NCI-H187 treated with DMSO at 0.1 percent for 48 hours (cell line): ENCODE measurements around the gene PDLIM1.

Experiments
- DNase-seq: peaks from one replicate; lab custom pipeline; 2025; lab: John Stamatoyannopoulos, UW

Gene PDLIM1

GRCh38 chr10:95263864-95264226 lies 27.0 kb downstream of the PDLIM1 start:
- no peak for DNase-seq

DNA sequence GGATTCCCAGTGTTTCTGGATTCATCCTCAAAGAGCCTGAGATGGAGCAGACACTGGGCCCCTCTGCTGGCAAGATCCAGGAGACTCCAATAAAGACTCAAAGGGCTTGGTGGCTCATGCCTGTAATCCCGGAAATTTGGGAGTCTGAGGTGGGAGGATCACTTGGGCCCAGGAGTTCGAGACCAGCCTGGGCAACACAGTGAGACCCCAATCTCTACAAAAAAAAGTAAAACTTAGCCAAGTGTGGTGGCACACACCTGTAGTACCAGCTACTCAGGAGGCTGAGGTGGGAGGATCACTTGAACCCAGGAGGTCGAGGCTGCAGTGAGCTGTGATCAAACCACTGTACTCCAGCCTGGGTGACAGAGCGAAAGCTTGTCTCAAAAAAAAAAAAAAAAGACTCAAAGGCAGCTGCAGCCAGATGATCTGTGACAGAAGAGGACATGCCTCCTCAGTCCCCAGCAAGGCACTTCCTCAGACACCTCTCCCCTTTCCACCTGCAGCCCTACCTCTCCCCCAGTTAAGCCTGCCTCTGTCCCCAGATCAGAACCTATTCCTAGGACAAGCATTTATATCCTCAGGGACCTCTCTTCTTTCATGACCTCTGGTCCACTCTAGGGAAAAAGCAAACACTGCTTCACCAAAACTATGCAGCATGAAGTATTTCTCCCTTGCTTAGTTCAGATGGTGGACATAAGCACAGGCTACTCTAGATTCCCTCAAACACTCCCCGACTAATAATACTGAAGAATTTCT lies 27.9 kb downstream of the PDLIM1 start:
- no peak for DNase-seq

DNA sequence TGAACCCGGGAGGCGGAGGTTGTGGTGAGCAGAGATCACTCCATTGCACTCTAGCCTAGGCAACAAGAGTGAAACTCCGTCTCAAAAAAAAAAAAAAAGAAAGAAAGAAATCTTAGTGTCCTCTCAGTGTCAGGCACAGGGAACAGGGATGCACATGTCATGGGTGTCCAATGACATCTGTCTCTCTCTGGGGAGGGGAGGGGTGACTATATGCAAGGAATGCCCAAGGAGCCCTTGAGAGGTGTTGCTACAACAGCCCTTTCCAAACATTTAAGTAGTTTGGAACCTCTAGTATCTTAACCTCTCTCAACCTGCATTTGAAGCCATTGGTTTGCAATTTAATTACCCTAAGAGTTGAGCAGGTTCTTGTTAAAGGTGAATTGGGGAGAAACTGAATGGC lies 28.9 kb downstream of the PDLIM1 start:
- no peak for DNase-seq

DNA sequence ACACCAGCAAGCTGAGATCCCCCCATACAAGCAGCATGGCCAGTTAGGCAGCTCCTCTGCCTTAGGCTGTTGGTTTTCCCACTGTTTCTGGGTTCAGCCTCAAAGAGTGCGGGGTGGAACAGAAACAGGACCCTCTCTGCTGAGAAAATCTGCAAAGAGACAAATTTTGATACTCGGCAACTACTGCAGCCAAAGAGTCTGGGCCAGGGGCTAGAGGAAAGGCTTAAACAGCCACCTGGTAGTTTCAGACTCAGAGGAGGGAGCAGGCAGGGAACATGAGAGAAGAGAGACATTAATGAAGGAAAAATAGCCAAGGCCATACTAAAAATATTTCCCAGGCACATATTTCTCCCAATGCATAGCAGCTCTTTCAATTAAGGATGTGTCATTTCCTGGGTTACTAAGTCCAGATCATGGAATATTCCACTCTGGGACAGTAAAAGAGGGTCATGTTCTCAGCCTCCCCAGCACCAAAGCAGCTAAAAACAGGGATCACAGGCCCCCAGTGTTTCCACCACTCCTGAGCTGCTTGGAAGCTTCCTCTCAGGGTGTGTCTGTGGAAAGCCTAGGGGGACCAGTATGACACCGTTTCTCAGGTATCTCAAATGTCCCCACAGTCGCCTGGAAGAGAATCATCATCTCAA lies 29.8 kb downstream of the PDLIM1 start:
- DNase-seq: no peak

DNA sequence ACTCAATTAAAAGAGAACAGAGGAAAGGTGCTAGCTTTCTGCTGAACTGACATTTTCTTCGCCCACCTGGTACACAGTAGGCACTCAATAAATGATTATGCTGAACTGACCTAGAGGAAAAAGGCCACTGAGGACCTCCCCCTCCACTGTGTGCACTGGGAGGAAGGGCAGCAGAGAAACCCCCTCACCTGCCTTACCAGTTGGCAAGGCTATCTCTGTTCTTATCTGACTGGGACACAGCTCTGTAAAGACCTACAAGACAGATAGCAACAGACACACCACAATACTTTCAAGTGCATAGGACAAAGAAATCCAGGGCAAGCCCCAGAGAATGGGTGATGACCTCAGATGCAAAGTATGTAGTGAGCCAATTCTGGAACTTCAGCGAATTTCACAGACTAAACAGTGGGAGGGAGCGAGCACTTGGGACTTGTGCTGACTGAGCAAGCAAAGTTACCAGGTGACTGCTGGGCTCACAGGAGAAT lies 30.4 kb downstream of the PDLIM1 start:
- no peak for DNase-seq

- no peak for DNase-seq
Observed at GRCh38 chr10:95257849-95258248, 33.0 kb downstream of the PDLIM1 start.

DNA sequence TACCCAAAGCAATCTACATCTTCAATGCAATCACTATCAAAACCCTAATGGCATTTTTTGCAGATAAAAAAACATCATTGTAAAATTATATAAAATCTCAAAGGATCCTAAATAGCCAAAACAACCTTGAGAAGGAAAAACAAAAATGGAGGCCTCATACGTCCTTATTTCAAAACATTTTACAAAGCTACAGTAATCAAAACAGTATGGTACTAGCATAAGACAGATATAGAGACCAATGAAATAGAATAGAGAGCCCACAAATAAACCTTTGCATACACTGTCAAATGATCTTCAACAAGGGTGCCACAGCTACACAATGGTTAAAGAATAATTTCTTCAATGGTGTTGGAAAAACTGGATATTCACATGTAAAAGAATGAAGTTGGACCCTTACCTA lies 34.5 kb downstream of the PDLIM1 start:
- no peak for DNase-seq

DNA sequence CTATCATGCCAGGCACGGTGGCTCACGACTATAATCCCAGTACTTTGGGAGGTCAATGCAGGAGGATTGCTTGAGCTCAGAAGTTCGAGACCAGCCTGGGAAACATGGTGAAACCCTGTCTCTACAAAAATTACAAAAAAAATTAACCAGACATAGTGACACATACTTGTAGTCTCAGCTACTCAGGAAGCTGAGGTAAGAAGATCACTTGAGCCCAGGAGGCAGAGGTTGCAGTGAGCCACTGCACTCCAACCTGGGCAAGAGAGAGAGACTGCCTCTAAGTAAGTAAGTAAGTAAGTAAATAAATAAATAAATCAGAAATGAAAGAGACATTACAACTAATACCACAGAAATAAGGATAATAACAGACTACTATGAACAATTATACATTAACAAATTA lies 36.2 kb downstream of the PDLIM1 start:
- no peak for DNase-seq

GRCh38 chr10:95253686-95254085 lies 37.1 kb downstream of the PDLIM1 start:
- no peak for DNase-seq

- no peak for DNase-seq
Observed at GRCh38 chr10:95253007-95253406, 37.8 kb downstream of the PDLIM1 start.

DNA sequence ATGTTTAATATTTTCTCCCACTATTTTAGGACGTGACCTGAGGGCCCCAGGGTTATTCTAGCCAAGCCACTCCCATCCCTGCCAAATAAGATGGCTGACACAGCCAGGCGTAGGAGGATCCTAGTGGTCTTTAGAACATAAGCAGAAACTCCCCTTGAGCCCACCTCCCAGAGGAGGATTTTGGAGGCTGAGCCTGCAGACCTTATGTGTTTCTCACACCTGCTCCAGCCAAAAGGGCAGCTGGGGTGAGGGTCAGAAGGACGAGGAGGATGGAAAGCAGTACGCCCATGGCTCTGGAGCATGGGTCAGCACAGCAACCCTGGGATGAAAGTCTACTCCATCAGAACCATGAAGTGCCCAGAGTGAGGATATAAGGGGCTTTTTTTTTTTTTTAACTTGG lies 39.9 kb downstream of the PDLIM1 start:
- DNase-seq: no peak

DNA sequence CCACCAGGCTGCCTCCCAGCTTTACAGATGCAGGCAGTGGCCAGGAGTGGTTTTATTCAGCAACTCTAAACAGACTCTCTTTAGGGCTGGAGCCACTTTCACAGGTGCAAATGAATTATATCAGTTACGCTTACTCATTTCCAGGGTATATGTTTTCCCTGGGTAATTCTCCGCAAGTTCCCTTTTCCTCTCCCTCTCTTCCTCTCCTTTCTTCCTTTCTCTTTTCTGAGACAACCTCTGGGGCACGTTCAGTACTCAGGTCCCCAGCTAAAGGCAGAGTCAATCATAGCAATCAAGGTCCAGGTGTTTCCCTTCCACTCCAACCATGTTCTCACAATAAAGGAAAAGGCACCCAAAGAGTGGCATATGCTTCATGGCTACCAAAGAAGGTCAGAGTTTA lies 41.3 kb downstream of the PDLIM1 start:
- no peak for DNase-seq

DNA sequence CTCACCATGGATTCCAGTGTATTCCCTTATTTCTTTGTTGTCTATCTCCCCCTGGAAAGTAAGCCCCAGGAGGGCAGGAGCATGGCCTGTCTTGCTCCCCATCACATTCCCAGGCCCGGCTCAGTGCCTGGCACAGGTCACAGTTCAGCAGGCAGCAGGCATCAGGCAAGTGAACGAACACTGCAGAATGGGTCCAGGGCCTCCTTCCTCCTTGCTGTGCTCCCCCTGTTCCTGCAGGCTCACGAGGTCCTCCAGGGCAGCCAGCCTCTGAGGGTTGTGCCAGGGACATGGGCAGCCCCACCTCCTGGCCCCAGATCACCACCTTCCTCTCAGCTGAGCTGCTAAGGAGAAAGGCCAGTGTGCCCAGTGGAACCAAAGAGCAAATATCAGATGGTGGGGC lies 41.8 kb downstream of the PDLIM1 start:
- no peak for DNase-seq

- no peak for DNase-seq
Observed at GRCh38 chr10:95247881-95248583, 42.8 kb downstream of the PDLIM1 start.

- DNase-seq: no peak
Observed at GRCh38 chr10:95247200-95247880, 43.5 kb downstream of the PDLIM1 start.

GRCh38 chr10:95246582-95247051 lies 44.2 kb downstream of the PDLIM1 start:
- DNase-seq: no peak

GRCh38 chr10:95245425-95246055 lies 45.3 kb downstream of the PDLIM1 start:
- DNase-seq: no peak

GRCh38 chr10:95244152-95244551 lies 46.7 kb downstream of the PDLIM1 start:
- no peak for DNase-seq

DNA sequence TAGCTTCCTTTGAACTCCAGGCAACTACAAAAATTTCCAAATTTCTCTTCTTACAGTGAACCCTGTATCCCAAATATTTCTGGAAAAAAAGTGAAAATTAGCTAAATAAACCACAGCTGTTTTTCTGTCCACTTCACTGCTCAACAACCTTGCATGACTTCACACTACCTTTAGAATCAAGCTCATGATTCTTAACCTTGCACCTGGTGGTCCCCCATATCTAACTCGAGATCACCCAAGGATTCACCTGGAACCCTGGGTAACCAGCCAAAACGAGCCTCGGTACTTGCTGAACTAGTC lies 47.5 kb downstream of the PDLIM1 start:
- no peak for DNase-seq

DNA sequence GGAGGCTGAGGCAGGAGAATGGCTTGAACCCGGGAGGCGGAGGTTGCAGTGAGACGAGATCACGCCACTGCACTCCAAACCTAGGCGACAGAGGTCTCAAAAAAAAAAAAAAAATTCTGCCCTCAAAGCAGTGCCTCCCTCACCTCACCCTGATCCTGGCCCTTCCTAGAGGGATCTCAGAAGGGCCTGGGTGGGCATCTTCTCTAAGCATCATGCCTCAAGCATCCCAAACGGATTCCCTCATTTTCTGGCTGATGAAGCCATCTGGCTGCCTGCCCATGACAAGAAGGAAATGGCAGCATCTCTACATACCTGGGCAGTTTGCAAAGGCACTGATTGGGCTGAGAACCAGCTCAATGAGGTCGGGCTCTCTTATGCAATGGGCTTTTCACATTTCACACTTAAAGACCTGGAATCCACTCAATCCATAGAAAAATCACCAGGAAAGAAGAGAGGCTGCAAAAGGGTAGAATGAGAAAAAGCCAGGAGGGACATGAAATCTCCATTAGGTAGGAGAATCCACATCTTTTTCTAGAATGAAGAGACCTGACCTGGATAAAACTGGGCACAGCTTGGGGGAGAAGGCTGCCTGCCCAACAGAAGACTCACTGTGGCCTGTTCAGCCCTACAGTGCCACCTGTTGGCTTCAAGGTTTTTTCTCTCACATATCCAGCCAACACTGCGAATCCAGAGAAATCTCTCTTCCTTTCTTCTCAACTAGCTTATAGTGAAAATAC lies 48.1 kb downstream of the PDLIM1 start:
- DNase-seq: no peak

DNA sequence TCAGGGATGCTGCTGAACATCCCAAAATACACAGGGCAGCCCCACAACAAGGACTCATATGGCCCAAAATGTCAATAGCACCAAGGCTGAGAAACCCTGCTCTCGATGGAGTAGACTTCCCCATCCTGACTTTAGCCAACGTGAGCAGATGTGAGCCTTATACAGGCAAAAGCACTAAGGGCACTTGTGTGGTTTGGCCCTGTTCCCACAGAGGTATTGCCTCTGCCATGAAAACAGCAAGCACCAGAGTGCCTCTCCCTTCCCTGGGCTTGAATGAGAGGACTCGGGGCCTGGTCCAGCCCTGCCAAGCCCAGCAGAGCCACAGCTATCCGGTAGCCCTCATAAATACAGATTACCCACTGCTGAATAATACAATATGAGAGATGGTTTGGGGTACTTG lies 49.3 kb downstream of the PDLIM1 start:
- no peak for DNase-seq
